Lower leg skin (tissue), 3 donors: ENCODE measurements around the gene FOXO6.

Experiments used
- CTCF ChIP-seq, 3 donors: fragments of 450-650 bp; IDR thresholded peaks; one replicate each; pipeline ENCODE4 v1.5.1; 2016; ENCODE audit warnings: antibody characterized with exemption in 3 of 3, mild to moderate bottlenecking in 3 of 3, moderate library complexity in 2 of 3
- POLR2A ChIP-seq, 2 donors: fragments of 450-650 bp; IDR thresholded peaks; one replicate each; pipeline ENCODE4 v1.6.1; 2016 to 2017; ENCODE audit warnings: antibody characterized with exemption in 2 of 2, mild to moderate bottlenecking in 1 of 2, moderate library complexity in 1 of 2

DNA sequence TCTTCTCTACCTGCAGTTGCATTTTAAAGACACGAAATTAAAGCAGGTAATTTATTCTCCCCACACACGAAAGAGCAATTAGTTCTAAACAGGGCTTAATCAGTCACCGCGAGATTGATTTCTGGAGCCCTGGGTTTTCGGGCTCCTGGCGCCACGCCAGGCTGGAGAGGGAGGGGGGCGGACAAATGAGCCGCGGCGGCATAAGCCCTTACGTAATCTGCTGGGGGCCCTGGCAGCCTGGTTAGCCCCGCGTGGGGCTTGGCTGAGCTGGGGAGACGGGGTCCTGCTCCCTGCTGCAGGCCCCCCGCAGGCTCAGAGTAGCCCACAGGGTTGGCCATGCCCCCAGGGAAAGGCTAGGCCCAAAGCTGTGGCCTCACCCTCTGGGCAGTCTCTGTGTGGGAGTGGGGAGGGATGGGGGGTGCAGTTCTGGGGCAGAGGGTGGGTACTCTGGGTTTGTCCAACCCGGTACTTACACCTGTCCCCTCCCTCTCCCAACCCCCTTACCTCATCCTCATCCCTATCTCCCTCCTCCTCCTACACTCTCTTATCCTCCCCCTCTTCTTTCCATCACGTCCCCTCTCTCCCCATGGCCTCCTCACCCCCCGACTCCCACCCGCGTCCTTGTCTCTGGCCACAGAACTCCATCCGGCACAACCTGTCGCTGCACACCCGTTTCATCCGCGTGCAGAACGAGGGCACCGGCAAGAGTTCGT, 19.9 kb downstream of the FOXO6 start:
- TF ChIP-seq CTCF (IDR thresholded peaks at IDR 0.05), result no peak
- no peak for TF ChIP-seq POLR2A (IDR thresholded peaks at IDR 0.05)
